ENCODE measurements around the gene COG4. TPM values are rescaled to one million over a fixed set of nuclear protein-coding genes. Genes with fewer than 3 reads are reported as not detected.
"Not testable (repeated sequence)": the region's sequence is repeated elsewhere in the genome, so short reads cannot be mapped to it uniquely, and the experiment has no call there.

COG4 gene
- total RNA-seq, 2 donors from 2014 or later, result 33.9 to 41.2 TPM

DNA sequence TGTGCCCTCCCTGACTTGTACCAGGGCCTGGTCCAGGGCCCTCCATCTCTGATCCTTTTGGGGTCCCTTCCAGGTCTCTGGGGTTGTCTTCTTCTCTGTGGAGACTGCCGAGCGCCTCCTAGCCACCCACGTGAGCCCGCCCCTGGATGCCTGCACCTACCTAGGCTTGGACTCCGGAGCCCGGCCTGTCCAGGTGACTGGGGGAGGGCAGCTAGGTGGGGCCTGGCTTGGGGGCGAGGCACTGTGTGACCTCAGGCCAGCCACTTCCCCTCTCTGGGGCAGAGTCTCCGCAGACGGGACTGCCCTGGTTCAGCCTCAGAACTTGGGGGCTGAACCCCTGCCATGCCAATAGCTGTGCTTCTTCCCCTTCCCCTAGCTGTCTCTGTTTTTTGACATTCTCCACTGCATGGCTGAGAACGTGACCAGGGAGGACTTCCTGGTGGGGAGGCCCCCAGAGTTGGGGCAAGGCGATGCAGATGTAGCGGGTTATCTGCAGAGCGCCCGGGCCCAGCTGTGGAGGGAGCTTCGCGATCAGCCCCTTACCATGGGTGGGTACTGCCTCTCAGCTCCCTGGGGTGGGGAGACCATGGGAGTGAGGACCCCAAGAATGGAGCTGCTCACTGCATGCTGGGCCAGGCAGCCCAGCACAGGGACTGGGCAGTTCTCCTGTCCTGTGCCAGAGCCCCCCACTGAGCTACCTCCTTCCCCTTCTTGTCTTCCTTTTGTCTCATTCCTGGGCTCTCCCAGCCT is 54.4 kb downstream of the COG4 start:
- DNase-seq (no peak), ATAC-seq (no peak)
- intact Hi-C loops (cut with DNase I), result loop anchor here (10.0 kb wide), 1 partner anchor 74 kb away; no protein-coding TSS in a partner anchor

- DNase-seq (no peak), ATAC-seq (no peak)
- intact Hi-C loops (cut with DNase I), result loop anchor here (10.0 kb wide), 1 partner anchor 73 kb away; no protein-coding TSS in a partner anchor
Observed at GRCh38 chr16:70467608-70468007, 55.7 kb downstream of the COG4 start.

DNA sequence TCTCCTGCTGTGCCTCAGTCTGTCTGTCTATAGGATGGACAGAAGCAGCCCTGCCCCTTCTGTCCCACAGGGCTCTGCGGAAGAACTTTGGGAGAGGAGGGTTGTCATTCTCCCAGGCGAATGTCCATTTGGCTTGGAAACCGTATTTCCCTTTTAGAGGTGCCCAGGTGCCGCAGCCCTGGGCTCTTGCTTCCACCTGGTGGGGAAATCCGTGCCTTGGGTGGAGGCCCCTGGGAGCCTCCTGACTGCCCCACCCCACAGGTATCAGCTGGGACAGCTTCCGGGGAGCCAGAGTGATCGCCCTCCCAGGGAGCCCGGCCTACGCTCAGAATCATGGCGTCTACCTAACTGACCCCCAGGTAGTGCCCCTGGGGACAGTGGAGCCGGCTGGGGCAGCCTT is 56.2 kb downstream of the COG4 start:
- ATAC-seq, result no peak
- DNase-seq, result no peak
- intact Hi-C loops (cut with DNase I), result loop anchor here (10.0 kb wide), 1 partner anchor 72 kb away; no protein-coding TSS in a partner anchor

GRCh38 chr16:70466805-70467076 is 56.6 kb downstream of the COG4 start:
- intact Hi-C loops (cut with DNase I), result loop anchor here (10.0 kb wide), 1 partner anchor 72 kb away; no protein-coding TSS in a partner anchor
- ATAC-seq (no peak), DNase-seq (no peak)

GRCh38 chr16:70465999-70466804 is 57.2 kb downstream of the COG4 start:
- ATAC-seq (no peak), DNase-seq (no peak)
- intact Hi-C loops (cut with DNase I), result loop anchor here (10.0 kb wide), 1 partner anchor 71 kb away; no protein-coding TSS in a partner anchor

DNA sequence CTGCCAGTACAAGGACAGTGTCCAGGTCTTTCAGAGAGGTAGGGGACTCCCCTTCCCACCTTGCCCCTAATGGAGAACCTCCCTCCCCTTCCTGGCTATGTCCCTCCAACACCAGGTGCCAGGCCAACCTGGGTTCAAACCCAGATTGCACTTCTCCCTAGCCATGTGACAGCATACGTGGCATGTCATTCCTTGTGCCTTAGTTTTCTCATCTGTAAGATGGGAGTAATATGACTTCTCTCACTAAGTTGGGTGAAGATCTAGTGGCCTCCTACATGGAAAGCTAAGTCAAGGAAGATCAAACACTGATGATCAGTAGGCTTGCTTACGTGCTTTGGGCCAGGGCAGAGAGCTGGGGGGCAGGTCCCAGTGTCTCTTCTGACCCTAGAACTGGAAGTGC is 60.1 kb downstream of the COG4 start:
- ATAC-seq (no peak), DNase-seq (no peak)
- intact Hi-C loops (cut with DNase I), result loop anchor here (10.0 kb wide), 1 partner anchor 68 kb away; no protein-coding TSS in a partner anchor

- DNase-seq (peak; percentile 62), ATAC-seq (peak; percentile 93 to 96)
- intact Hi-C loops (cut with DNase I), result loop anchor here (10.0 kb wide), 1 partner anchor 66 kb away; no protein-coding TSS in a partner anchor
Observed at GRCh38 chr16:70460737-70461261, 62.6 kb downstream of the COG4 start.

- intact Hi-C loops (cut with DNase I), result no loop called here
- ATAC-seq (no peak), DNase-seq (no peak)
Observed at GRCh38 chr16:70457446-70458166, 65.7 kb downstream of the COG4 start.

DNA sequence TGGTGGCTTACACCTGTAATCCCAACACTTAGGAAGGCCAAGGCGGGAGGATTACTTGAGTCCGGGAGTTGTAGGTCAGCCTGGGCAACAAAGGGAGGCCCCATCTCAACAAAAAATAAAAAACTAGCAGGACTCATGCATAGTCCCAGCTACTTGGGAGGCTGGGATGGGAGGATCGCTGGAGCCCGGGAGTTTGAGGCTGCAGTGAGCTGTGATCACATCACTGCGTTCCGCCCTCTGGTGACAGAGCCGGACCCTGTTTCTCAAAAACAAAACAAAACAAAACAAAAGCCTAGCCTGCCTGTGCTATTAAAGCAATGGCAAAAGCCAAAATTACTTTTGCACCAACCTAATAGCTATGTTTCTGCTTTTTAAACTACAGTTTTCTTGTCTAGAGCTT is 67.4 kb downstream of the COG4 start:
- intact Hi-C loops (cut with DNase I), result no loop called here
- ATAC-seq (no peak), DNase-seq (no peak)

GRCh38 chr16:70454222-70455034 is 68.9 kb downstream of the COG4 start, which contains the start of gene FCSK:
TSS of gene FCSK (plus strand) at chr16:70454595. CDS start at chr16:70463191, 8,596 bp downstream.
- ATAC-seq, result peak; percentile 94 to 96
- DNase-seq, result peak; percentile 74
- intact Hi-C loops (cut with DNase I), result no loop called here

DNA sequence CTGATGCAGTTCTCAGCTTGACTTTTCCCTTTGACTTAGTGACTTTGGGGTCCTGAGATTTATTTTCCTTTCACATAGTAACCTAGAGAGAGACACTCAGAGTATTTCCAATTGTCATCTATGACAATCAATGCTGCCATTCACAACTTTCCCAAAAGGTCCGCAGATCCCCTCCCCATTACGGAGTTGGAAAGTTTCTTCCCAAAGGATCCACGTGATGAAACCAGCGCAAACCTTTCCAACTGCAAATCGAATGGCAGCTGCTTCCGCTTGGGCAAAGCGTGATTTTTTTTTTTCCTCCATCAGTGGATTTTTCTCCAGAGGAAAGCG is 69.5 kb downstream of the COG4 start:
- ATAC-seq, result peak; percentile 33 to 42

GRCh38 chr16:70453117-70453891 is 70.0 kb downstream of the COG4 start:
- DNase-seq (no peak), ATAC-seq (no peak)
- intact Hi-C loops (cut with DNase I), result no loop called here

More for the DNA sequence above, 69.5 kb downstream of the COG4 start:
- intact Hi-C loops (cut with DNase I), result no loop called here
- DNase-seq, result no peak

GRCh38 chr16:70451004-70451340 is 72.4 kb downstream of the COG4 start:
- ATAC-seq, DNase-seq: not testable (repeated sequence)

DNA sequence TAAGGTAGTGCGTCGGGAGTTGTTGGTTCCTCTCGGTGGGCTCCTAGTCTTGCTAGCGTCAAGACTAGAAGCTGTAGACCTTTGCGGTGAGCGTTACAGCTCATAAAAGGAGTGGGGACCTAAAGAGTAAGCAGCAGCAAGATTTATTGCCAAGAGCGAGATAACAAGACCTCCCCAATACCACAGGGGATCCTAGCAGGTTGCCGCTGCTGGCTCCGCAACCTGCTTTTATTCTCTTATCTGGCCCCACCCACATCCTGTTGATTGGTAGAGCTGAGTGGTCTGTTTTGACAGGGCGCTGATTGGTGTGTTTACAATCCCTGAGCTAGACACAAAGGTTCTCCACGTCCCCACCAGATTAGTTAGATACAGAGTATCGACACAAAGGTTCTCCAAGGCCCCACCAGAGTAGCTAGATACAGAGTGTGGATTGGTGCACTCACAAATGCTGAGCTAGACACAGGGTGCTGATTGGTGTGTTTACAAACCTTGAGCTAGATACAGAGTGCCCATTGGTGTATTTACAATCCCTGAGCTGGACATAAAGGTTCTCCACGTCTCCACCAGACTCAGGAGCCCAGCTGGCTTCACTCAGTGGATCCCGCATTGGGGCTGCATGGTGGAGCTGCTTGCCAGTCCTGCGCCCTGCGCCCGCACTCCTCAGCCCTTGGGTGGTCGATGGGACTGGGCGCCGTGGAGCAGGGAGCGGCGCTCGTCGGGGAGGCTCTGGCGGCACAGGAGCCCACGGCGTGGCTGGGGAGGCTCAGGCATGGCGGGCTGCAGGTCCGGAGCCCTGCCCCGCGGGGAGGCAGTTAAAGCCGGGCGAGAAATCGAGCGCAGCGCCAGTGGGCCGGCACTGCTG is 73.0 kb downstream of the COG4 start:
- ATAC-seq; intact Hi-C loops (cut with DNase I); DNase-seq: not testable (repeated sequence)

More at GRCh38 chr16:70451004-70451340, 72.4 kb downstream of the COG4 start:
- intact Hi-C loops (cut with DNase I), result not testable (repeated sequence)

- ATAC-seq, result no peak
- intact Hi-C loops (cut with DNase I), result no loop called here
- no peak for DNase-seq
Observed at GRCh38 chr16:70448075-70448474, 75.3 kb downstream of the COG4 start.

GRCh38 chr16:70444249-70445063 is 78.9 kb downstream of the COG4 start:
- no peak for ATAC-seq
- intact Hi-C loops (cut with DNase I), result no loop called here
- no peak for DNase-seq

All from left cardiac atrium (tissue), 4 donors.